PFSK-1 (cell line): Measurements from ENCODE around the gene TENM3.

ENCODE experiments used
- FOXP2 ChIP-seq: optimal IDR thresholded peaks from 2 replicates; pipeline ENCODE3; 2011; ENCODE audit warnings: borderline replicate concordance, control low read depth, inconsistent platforms; ENCODE audit not compliant: insufficient read depth; ENCODE audit errors: extremely low read length, extremely low read depth
- POLR2AphosphoS5 ChIP-seq: IDR thresholded peaks from 2 replicates; pipeline ENCODE4 v1.6.1; 2012; ENCODE audit warnings: low read depth, mild to moderate bottlenecking, control low read depth, low read length, moderate library complexity
- SIN3A ChIP-seq: IDR thresholded peaks from 2 replicates; pipeline ENCODE4 v1.6.1; 2012; ENCODE audit warnings: mild to moderate bottlenecking, low read length, moderate library complexity, borderline replicate concordance; ENCODE audit not compliant: insufficient read depth
- TAF1 ChIP-seq: IDR thresholded peaks from 2 replicates; pipeline ENCODE4 v1.6.1; 2012; ENCODE audit warnings: low read length, control low read depth, borderline replicate concordance; ENCODE audit not compliant: insufficient read depth
- TF ChIP-seq, protein P1 (sequence below), 2 experiments: IDR thresholded peaks; 2 replicates each; pipeline versions ENCODE4 v1.6.1 to v1.8.0; 2011 to 2012; ENCODE audit warnings: low read depth in 2 of 2, low read length in 2 of 2, control low read depth in 1 of 2, inconsistent platforms in 1 of 2, mild to moderate bottlenecking in 1 of 2, moderate library complexity in 1 of 2; ENCODE audit not compliant: insufficient read depth in 1 of 2

TENM3 gene

GRCh38 chr4:182507805-182508204, 264.6 kb downstream of the TENM3 start:
- TF ChIP-seq POLR2AphosphoS5 (no peak), TAF1 (no peak), SIN3A (no peak), FOXP2 (no peak)
- TF ChIP-seq, protein P1, sequence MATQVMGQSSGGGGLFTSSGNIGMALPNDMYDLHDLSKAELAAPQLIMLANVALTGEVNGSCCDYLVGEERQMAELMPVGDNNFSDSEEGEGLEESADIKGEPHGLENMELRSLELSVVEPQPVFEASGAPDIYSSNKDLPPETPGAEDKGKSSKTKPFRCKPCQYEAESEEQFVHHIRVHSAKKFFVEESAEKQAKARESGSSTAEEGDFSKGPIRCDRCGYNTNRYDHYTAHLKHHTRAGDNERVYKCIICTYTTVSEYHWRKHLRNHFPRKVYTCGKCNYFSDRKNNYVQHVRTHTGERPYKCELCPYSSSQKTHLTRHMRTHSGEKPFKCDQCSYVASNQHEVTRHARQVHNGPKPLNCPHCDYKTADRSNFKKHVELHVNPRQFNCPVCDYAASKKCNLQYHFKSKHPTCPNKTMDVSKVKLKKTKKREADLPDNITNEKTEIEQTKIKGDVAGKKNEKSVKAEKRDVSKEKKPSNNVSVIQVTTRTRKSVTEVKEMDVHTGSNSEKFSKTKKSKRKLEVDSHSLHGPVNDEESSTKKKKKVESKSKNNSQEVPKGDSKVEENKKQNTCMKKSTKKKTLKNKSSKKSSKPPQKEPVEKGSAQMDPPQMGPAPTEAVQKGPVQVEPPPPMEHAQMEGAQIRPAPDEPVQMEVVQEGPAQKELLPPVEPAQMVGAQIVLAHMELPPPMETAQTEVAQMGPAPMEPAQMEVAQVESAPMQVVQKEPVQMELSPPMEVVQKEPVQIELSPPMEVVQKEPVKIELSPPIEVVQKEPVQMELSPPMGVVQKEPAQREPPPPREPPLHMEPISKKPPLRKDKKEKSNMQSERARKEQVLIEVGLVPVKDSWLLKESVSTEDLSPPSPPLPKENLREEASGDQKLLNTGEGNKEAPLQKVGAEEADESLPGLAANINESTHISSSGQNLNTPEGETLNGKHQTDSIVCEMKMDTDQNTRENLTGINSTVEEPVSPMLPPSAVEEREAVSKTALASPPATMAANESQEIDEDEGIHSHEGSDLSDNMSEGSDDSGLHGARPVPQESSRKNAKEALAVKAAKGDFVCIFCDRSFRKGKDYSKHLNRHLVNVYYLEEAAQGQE (IDR thresholded peaks at IDR 0.05; ENCODE audit: insufficient read depth in 1 of 2, low read depth in 2 of 2, low read length in 2 of 2) = no peak

- TF ChIP-seq, protein P1 (IDR thresholded peaks at IDR 0.05; ENCODE audit: insufficient read depth in 1 of 2, low read depth in 2 of 2, low read length in 2 of 2) = no peak
- TF ChIP-seq POLR2AphosphoS5 (no peak), SIN3A (no peak), FOXP2 (no peak), TAF1 (no peak)
These were observed 267.6 kb downstream of the TENM3 start for GRCh38 chr4:182510836-182511235.

DNA sequence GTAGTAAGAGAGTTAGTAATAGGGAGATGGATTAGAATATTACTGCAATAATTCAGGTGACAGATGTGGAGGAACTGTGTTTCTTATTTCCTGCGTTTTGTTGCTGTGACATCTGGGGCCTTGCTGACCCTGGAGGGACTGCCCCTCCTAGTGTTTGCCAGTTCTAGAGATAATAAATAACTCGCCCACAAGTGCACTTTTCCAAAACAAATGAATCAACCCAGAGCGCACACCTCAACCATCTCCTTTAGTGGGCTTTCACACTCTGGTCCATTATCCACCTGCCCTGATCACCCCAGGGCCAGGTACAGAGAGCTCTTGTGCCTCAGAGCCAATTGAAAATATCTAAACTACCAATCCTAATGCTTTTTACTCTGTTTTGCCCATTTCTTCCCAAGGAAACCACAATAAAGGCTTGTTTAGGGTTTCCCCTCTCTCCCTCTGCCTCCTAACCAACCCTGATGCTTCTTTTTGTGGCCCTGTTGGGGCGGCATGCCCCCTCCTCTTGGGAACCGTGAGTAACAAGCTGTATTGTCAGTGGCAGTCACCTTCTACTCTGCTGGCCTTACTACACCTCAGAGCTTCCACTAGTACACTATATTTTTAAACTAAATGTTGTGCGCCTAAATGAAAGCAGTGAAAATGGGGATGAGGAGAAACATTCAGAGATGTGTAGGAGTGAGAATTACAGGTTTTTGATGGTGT, 270.5 kb downstream of the TENM3 start:
- TF ChIP-seq TAF1 = no peak
- no peak for TF ChIP-seq SIN3A
- TF ChIP-seq, protein P1 (IDR thresholded peaks at IDR 0.05; ENCODE audit: insufficient read depth in 1 of 2, low read depth in 2 of 2, low read length in 2 of 2) = no peak
- TF ChIP-seq FOXP2 = no peak
- no peak for TF ChIP-seq POLR2AphosphoS5

DNA sequence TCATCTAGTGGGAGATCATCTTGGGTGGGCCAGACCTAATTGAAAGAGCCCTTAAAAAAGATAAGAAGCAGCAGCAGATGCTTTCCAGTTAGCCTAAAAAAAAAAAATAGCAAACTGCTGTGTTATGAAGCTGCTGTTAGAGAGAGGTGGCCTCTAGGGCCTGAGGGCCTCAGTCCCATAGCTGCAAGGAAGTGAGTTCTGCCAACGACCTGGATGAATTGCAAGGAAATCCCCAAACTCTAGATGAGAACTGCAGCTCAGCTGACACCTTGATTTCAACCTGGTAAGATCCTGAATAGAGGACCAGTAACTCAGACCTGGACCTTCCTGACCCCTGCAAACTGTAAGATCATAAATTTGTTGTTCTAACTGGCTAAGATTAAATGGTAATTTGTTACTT, 275.2 kb downstream of the TENM3 start:
- no peak for TF ChIP-seq TAF1
- TF ChIP-seq, protein P1 (IDR thresholded peaks at IDR 0.05; ENCODE audit: insufficient read depth in 1 of 2, low read depth in 2 of 2, low read length in 2 of 2) = no peak
- no peak for TF ChIP-seq POLR2AphosphoS5
- no peak for TF ChIP-seq FOXP2
- TF ChIP-seq SIN3A = no peak

DNA sequence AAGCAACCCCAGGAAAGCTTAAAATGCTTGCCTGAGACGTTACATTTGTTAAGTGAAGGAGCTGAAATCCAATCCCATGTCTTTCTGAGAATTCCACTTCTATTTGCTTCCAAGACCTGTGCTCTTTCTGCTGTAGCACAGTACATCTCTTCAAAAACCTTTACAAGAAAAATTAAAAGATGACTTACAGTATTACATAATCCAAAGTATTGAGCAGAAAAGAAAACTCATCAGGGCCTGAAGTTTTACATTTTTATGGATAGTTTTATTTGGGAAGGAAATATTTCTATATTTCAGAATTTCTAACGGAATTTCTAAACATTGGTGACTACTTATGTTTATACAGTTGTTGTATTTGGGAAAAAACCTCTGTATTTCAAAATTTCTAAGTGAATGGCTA, 276.3 kb downstream of the TENM3 start:
- TF ChIP-seq, protein P1 (IDR thresholded peaks at IDR 0.05; ENCODE audit: insufficient read depth in 1 of 2, low read depth in 2 of 2, low read length in 2 of 2) = no peak
- no peak for TF ChIP-seq TAF1
- no peak for TF ChIP-seq FOXP2
- TF ChIP-seq POLR2AphosphoS5 = no peak
- no peak for TF ChIP-seq SIN3A
